CD4-positive, alpha-beta T cell treated with Interleukin-6 at 100 ng/mL for 8 hours (primary cell): Measurements from ENCODE around the gene COASY.
"Not testable (repeated sequence)": the region's sequence is repeated elsewhere in the genome, so short reads cannot be mapped to it uniquely, and the experiment has no call there.

Experiments
- DNase-seq: peaks from one replicate; pipeline ENCODE4 v3.0.0-alpha.2; 2020; ENCODE audit warnings: mixed read lengths, low spot score

The COASY gene

GRCh38 chr17:42553161-42553818, 8.7 kb upstream of the COASY start:
- no peak for DNase-seq

- no peak for DNase-seq
Observed at GRCh38 chr17:42553866-42554249, 8.1 kb upstream of the COASY start.

GRCh38 chr17:42554250-42555121, 7.5 kb upstream of the COASY start:
- DNase-seq = peak; percentile 77

GRCh38 chr17:42555122-42555622, 6.8 kb upstream of the COASY start:
- no peak for DNase-seq

- DNase-seq = not testable (repeated sequence)
Observed at GRCh38 chr17:42555961-42556617, 5.9 kb upstream of the COASY start.

GRCh38 chr17:42559075-42559474, 2.9 kb upstream of the COASY start:
- no peak for DNase-seq

- no peak for DNase-seq
Observed at GRCh38 chr17:42560246-42560645, 1.7 kb upstream of the COASY start.

- DNase-seq = no peak
Observed at GRCh38 chr17:42562388-42563142, 617 bp downstream of the COASY start.

GRCh38 chr17:42563143-42563509, 1.2 kb downstream of the COASY start:
- no peak for DNase-seq

- DNase-seq = no peak
Observed at GRCh38 chr17:42563543-42563942, 1.6 kb downstream of the COASY start.

- no peak for DNase-seq
Observed at GRCh38 chr17:42563950-42564349, 2.0 kb downstream of the COASY start.

- DNase-seq = no peak
Observed at GRCh38 chr17:42564815-42565522, 3.0 kb downstream of the COASY start.

GRCh38 chr17:42565523-42566214, 3.7 kb downstream of the COASY start:
- DNase-seq = no peak

GRCh38 chr17:42566215-42566882, 4.4 kb downstream of the COASY start:
- no peak for DNase-seq

- peak; percentile 92 for DNase-seq
Observed at GRCh38 chr17:42566883-42567573, 5.1 kb downstream of the COASY start, which contains the start of gene MLX. Gene MLX, plus strand, starts transcription at chr17:42567100. Its CDS starts 25 bp downstream, at chr17:42567125.

- DNase-seq = no peak
Observed at GRCh38 chr17:42568341-42569111, 6.6 kb downstream of the COASY start.

- DNase-seq = no peak
Observed at GRCh38 chr17:42571435-42572225, 9.7 kb downstream of the COASY start.

GRCh38 chr17:42573095-42573494, 11.1 kb downstream of the COASY start:
- no peak for DNase-seq
